Activated T-cell treated with anti-CD3 and anti-CD28 coated beads, Interleukin-2, amount 50 U/mL, for 1 hour (primary cell): ENCODE results near the gene OS9.
"Not testable (repeated sequence)": the region's sequence is repeated elsewhere in the genome, so short reads cannot be mapped to it uniquely, and the experiment has no call there.

Experiments
- DNase-seq: peaks from one replicate; pipeline ENCODE4 v3.0.0-alpha.2; 2020

Gene OS9

DNA sequence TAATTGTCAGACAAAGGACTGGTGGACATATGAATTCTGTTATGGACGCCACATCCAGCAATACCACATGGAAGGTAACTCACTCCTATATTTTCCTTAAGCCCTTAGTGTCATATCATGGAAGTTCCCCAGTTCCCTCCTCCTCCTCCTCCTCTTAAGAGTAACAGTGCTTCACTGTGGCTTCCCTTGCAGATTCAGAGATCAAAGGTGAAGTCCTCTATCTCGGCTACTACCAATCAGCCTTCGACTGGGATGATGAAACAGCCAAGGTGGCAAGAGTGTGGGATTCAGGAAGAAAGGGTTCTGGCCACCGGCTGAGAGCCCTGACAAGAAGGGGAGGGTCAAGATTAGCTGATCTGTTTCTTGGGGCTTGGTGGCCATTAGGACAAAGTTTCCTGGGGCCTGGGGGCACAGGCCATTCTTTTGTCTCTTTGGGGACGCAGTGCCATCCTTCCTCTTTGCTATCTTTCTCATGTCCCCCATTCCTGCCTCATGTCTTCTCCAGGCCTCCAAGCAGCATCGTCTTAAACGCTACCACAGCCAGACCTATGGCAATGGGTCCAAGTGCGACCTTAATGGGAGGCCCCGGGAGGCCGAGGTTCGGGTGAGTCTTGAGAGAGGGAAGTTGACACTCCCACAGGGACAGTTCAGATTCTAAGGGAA lies 2.0 kb downstream of the OS9 start:
- DNase-seq = no peak

DNA sequence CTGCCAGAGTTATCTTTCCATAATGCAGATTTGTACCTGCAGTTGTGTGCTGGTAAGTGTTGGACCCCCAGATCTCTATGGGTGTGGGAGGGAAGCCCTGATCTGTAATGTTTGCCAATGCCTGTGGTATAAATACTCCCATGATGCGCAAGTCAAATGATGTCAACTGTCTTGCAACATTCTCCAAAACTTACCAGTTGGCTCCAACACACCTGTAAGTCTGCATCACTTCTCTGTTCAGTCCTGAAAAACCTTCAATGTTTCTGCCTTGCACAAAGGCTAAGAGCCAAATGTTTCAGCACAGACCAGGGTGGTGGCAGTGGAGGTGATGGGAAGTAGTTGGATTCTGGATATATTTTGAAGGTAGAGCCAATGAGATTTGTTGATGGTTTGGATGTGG lies 3.1 kb downstream of the OS9 start:
- no peak for DNase-seq

DNA sequence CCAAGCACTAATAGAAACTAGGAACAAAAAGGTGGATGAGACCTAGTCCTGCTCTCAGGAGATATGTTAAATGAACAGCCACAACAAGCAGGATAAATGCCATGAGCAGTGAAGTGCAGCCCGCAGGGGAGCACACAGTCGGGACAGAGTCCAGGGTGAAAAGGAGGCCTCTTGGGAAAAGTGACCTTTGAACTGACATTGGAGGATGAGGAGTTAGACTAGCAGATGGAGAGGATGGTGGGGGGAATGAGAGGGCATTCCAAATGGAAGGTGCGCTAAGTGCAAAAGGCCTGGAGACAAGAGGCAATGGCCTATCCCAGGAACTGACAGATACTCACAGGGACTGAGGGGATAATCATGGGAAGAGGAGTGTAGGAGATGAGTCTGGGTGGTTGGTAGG lies 4.5 kb downstream of the OS9 start:
- DNase-seq = no peak

DNA sequence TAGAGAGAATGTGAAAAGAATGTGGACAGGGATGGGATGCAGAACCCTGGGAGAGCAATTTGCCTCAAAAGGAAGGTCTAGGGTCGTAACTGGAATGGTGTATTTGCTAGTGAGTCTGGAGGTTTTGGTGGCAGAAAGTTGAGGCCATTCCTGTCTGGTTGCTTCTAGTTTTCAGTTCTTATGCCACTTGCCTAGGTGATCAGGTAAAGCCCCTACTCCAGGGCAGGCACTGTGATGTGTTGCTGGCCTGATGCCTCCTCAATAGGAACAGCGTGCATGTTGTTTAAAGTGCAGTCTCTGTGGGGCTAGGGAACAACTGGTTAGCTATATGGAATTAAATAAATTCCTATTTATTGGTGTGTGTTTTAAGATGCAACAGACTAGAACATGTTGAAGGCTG lies 6.4 kb downstream of the OS9 start:
- no peak for DNase-seq

DNA sequence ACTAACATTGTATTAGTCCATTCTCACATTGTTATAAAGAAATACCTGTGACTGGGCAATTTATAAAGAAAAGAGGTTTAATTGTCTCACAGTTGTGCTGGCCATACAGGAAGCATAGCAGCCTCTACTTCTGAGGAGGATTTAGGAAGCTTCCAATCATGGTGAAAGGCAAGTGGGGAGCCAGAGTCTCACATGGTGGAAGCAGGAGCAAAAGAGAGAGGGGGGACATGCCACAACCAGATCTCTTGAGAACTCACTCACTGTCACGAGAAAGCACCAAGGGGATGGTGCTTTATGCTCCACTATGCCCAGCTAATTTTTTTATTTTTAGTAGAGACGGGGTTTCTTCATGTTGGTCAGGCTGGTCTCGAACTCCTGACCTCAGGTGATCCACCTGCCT lies 13.3 kb downstream of the OS9 start:
- no peak for DNase-seq

DNA sequence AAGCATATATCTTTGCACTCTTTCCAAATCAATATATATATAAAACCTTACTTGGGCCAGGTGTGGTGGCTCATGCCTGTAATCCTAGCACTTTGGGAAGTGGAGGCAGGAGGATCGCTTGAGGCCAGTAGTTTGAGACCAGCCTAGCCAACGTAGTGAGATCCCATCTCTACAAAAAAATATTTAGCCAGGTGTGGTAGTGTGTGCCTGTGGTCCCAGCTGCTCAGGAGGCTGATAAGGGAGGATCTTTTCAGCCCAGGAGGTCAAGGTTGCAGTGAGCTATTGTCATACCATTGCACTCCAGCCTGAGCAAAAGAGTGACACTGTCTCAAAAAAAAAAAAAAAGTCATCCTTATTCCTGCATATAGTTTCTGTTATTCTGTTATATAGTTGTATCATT lies 14.4 kb downstream of the OS9 start:
- DNase-seq = no peak

DNA sequence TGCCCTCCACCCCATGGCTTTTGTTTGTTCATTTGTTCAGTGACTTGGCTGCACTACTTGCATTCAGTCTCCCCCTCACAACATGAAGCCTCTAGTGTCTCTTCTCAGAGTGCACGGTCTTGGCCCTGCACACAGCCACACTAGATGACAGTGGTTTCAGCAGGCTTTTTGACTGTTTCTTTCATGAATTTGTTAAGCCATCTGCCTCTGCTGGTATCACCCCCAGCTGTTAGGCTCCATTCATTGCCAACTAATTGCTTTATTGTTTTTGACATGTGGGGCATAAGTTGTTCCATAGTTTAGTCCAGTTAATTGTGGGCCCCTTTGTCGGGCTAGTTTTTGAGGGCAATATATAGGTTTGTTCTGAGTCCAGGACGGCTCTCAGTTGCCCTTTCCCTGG lies 18.8 kb downstream of the OS9 start:
- DNase-seq = no peak

DNA sequence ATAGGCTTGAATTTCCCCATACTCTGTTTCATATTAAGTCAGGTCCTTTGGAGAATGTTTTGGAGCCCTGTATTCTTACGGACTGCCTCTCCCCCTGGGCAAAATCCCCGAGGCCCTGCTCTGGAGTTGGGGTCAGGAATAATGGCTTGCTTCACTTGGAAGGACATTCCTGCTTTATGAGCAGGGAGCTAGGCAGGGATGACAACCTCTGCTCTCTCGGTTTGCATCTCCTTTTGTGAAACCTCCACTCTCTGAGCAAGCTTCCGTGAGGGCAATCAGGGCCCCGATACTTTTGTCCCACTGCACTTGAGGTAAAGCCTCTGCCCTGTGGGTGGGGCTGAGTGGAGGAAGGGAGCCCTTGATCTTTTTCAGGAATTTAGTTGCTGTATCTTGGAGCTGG lies 19.3 kb downstream of the OS9 start:
- DNase-seq = no peak

DNA sequence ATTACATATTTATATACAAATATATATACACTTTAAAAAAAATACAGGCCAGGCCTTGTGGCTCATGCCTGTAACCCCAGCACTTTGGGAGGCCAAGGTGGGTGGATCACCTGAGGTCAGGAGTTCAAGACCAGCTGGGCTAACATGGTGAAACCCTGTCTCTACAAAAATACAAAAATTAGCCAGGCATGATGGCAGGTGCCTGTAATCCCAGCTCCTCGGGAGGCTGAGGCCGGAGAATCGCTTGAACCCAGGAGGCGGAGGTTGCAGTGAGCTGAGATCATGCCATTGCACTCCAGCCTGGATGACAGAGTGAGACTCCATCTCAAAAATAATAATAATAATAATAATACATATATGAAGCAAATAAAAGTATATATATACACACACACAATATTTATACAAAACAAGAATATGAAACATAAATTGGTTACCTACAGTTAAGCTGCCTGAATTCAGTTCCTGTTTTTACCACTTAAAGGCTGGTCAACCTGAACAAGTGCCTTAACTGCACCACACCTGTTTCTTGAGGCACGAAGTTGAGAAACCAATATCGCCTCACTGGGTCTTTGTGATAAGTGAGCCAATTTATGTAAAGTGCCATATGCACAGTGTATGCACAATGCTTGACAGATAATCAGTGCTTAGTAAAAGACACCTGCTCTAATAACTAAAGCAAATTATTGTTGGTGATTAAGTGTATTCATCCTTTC lies 21.3 kb downstream of the OS9 start:
- DNase-seq = not testable (repeated sequence)

DNA sequence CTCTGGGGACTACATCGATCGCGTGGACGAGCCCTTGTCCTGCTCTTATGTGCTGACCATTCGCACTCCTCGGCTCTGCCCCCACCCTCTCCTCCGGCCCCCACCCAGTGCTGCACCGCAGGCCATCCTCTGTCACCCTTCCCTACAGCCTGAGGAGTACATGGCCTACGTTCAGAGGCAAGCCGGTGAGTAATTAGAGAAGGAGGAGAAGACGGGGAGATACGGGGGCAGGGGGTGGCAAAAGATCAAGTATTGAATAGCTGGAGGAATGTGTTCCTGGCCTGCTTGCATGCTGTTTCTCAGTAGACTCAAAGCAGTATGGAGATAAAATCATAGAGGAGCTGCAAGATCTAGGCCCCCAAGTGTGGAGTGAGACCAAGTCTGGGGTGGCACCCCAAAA lies 21.9 kb downstream of the OS9 start:
- DNase-seq = no peak

DNA sequence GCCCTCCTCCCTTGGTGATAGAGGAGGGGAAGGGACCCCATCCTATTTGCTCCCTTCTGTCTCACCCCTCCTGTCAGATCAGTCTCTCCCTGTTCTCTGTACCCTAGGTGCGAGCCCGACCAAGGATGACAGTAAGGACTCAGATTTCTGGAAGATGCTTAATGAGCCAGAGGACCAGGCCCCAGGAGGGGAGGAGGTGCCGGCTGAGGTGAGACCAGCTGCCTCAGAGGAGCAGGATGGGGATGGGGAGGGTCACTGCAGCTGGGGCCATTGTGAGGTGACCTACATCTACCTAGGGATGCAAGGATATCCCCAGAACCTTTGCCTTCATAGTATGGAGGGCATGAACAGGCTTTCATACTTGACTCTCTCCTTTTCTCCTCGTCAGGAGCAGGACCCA lies 22.4 kb downstream of the OS9 start:
- no peak for DNase-seq

DNA sequence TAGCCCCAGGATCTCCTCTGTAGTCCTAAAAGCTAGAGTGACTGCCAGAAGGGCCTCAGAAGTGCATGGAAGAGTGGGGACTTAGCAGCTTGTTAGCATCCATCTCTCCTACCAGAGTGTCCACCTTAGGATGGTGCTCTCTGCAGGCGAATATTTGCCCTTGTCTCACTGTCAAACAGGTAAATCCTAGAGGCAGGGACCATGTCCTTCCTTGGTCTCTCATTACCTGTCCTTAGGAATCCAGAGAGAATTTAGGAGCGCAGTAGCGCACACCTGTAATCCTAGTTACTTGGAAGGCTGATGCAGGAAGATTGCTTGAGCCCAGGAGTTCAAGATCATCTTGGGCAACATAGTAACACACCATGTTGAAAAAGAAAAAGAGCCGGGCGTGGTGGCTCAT lies 23.2 kb downstream of the OS9 start:
- no peak for DNase-seq

DNA sequence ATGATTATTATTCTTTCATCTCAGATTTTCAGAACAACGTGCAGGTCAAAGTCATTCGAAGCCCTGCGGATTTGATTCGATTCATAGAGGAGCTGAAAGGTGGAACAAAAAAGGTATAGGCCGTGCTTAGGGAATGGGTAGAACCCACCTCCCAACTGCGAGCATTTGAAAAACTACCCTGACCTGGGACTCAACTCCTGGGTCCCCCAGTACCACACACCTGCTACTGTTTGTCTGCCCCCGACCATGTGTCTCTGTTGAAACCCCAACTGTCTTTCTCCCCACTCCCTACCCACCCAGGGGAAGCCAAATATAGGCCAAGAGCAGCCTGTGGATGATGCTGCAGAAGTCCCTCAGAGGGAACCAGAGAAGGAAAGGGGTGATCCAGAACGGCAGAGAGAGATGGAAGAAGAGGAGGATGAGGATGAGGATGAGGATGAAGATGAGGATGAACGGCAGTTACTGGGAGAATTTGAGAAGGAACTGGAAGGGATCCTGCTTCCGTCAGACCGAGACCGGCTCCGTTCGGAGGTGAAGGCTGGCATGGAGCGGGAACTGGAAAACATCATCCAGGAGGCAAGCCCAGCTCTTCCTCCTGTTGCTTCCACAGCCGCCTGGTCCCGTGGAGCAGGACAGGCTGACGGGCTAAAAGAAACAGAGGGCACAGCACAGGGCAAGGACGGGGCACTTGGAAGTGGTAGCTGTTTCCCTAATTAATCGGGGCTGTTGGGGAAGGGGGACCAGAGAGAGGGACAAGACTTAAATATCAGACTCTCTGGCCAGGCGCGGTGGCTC lies 24.1 kb downstream of the OS9 start:
- no peak for DNase-seq

DNA sequence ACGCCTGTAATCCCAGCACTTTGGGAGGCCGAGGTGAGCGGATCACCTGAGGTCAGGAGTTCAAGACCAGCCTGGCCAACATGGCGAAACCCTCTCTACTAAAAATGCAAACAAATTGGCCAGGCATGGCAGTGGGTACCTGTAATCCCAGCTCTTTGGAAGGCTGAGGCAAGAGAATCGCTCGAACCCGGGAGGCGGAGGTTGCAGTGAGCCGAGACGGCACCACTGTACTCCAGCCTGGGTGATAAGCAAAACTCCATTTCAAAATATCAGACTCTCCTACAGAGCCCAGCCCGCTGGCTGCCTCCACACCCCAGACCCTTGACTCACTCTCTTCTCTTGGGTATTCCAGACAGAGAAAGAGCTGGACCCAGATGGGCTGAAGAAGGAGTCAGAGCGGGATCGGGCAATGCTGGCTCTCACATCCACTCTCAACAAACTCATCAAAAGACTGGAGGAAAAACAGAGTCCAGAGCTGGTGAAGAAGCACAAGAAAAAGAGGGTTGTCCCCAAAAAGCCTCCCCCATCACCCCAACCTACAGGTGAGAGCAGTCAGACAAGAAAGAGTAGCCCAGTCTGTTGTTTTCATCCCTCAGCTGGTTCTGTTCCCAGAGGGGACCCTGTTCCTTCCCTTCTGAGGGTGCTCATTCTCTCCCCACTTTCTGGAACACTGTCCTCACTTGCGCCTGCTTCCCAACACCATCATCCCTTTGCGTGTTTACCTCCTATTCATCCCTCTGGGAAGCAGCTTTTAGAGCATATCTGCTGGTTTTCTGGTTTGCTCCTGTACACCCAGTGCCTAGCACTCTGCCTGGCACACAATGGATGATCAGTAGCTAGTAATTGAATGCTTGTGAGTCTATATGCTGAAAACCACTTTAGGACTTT lies 25.0 kb downstream of the OS9 start:
- DNase-seq = no peak

DNA sequence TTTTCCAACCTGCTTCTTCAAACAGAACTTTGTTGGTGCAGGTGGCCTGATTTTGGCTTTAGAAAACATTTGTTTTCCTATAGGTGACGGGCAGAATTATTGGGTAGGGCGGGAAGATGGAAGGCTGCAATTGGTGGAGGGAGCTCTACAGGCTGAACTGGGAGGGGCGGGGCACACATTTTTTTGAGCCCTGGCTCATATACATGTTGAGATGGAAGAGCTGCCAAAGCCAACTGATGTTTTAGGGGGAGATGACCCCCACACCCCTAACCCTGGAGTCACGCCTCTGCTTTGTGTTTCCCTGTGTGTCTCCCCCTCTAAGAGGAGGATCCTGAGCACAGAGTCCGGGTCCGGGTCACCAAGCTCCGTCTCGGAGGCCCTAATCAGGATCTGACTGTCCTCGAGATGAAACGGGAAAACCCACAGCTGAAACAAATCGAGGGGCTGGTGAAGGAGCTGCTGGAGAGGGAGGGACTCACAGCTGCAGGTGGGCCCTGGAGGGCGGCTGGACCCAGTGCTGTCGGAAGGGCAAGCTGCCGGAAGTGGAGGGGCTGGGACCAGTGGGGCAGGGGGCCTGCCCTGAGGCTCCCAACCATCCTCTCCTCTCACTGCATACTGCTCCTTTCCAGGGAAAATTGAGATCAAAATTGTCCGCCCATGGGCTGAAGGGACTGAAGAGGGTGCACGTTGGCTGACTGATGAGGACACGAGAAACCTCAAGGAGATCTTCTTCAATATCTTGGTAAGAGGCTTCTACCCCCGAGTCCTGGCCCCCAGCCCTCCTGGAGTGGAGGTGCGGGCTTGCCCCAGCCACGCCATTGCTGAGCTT lies 26.1 kb downstream of the OS9 start:
- DNase-seq = no peak

DNA sequence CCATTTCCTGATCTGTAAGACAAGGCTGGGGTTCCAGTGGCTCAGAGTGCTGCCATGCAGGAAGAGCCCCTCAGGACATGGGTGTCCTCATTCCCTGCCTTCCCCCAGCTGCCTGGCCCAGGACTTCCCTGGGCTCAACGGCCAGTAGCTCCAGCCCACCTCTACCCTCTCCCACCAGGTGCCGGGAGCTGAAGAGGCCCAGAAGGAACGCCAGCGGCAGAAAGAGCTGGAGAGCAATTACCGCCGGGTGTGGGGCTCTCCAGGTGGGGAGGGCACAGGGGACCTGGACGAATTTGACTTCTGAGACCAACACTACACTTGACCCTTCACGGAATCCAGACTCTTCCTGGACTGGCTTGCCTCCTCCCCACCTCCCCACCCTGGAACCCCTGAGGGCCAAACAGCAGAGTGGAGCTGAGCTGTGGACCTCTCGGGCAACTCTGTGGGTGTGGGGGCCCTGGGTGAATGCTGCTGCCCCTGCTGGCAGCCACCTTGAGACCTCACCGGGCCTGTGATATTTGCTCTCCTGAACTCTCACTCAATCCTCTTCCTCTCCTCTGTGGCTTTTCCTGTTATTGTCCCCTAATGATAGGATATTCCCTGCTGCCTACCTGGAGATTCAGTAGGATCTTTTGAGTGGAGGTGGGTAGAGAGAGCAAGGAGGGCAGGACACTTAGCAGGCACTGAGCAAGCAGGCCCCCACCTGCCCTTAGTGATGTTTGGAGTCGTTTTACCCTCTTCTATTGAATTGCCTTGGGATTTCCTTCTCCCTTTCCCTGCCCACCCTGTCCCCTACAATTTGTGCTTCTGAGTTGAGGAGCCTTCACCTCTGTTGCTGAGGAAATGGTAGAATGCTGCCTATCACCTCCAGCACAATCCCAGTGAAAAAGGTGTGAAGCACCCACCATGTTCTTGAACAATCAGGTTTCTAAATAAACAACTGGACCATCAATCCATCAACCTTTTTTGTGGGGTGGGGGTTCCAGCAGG lies 27.0 kb downstream of the OS9 start:
- no peak for DNase-seq

DNA sequence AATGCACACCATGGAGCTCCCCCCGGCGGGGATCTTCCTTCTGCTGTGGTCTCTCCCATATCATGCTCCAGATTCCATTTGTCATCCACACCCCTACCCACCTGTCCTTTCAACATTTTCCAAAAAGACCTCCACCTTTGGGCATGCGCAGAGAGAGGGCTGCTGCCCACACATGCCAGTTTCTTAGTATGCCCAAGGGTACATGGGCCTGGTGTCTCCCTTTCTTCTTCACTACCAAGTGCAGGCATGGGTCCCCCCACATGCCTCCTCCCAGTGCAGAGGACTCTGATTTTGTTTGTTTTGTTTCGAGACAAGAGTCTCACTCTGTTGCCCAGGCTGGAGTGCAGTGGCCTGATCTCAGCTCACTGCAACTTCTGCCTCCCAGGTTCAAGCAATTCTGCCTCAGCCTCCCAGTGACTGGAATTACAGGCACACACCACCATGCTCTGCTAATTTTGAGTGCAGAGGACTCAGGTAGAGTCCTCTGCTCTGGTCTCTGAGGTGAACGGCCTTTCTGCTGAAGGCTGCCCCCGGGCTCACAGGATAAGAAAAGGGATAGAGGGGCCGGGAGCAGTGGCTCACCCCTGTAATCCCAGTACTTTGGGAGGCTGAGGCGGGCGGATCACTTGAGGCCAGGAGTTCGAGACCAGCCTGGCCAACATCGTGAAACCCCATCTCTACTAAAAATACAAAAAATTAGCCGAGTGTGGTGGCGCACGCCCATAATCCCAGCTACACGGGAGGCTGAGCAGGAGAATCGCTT lies 28.1 kb downstream of the OS9 start:
- DNase-seq = not testable (repeated sequence)

DNA sequence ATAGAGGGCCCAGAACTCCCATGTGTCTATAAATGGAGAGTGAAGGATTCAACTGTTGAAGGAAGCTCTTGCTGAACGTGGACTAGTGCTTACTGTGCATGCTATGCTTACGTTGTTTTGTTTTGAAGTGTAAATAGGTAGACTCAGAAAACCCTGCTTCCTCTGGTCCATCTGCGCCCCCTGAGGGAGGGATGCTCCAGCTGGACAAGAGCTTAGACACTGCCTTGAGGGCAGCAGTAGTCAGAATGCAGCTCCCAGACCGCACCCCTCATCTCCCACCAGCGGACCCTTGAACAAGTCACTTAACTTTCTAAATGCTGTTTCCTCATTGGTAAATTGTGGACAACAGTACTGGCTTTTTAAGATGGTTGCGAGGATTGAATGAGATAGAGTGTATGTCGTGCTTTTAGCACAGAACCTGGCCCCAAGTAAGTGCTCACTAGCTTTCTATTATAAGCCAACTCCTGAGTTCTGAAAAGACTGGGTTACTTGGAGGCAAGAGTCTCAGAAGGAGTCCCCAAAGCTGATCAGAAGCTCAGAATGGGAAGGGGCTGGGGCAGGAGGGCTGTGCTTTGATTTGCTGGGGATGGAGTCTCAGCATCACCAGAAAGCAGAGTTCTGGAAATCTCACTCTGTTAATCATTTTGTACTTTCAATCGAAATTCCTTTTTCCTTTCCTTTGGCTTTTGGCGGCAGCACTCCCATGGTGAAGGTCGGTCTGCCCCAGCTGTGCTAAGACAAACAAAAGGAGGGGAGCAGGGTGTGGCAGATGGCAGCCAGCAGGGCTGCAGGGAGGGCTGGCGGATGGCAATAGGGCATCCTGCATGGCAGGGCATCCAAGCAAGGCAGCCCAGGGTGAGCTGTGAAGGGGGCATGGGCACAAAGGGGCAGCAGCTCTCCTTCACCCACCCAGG lies 29.0 kb downstream of the OS9 start:
- no peak for DNase-seq

DNA sequence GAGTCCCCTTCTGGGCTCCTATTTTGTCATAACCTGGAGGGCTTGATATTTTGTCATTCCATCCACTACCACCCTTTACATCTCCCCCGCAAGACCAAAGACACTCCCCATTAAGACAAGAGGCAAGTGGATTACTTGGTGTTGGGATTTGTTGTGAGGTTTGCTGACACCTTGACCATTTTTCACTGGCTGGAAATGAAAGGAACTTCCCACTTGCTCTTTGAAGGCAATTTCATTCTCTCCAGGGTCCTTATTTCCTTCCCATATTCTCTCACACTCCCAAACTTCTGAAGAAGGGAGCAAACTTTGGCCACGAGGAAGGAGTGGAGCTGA lies 29.7 kb downstream of the OS9 start:
- no peak for DNase-seq
